H1 (cell line): ENCODE data around the gene LIFR. TPM values are rescaled to one million over a fixed set of nuclear protein-coding genes. Genes with fewer than 3 reads are reported as not detected.

Experiments
- CTCF ChIA-PET: fragments of 300-600 bp; sonication (Branson Sonifier 250); formaldehyde crosslinking; loops from one replicate; lab custom pipeline; 2021; ENCODE audit not compliant: partially characterized antibody; lab: Charles Lee
- POLR2A ChIA-PET: fragments of 300-600 bp; sonication (Branson Sonifier 250); formaldehyde crosslinking; loops from one replicate; lab custom pipeline; 2021; ENCODE audit warnings: inconsistent platforms; ENCODE audit not compliant: partially characterized antibody; lab: Charles Lee
- DNase-seq, 2 experiments: peaks; one replicate each; pipeline versions ENCODE4 v3.0.0 to v3.0.0-alpha.2; 2010 to 2022; ENCODE audit warnings: low spot score in 2 of 2, low read depth in 1 of 2, mixed read lengths in 1 of 2
- FAIRE-seq: peaks from 2 replicates; lab custom pipeline; 2011; peaks lifted over from hg19 to GRCh38; lab: Jason Lieb, UNC
- H2AFZ ChIP-seq: 2 replicates; pipeline ENCODE4 v1.8.1; 2012; ENCODE audit warnings: low read length, inconsistent platforms
- H2AK5ac ChIP-seq: 2 replicates; pipeline ENCODE4 v1.6.1; 2013; ENCODE audit warnings: low read depth, low read length
- H2BK120ac ChIP-seq: replicated peaks from 2 replicates; pipeline ENCODE3; 2013; ENCODE audit warnings: low read depth, low read length, inconsistent platforms
- H2BK12ac ChIP-seq: 2 replicates; pipeline ENCODE4 v1.6.1; 2013; ENCODE audit warnings: low read depth, low read length
- H2BK15ac ChIP-seq: 2 replicates; pipeline ENCODE4 v1.6.1; 2013; ENCODE audit warnings: low read length
- H2BK20ac ChIP-seq: 2 replicates; pipeline ENCODE4 v1.6.1; 2013; ENCODE audit warnings: low read length
- H2BK5ac ChIP-seq: 2 replicates; pipeline ENCODE4 v1.6.1; 2013; ENCODE audit warnings: low read depth, low read length
- H3K14ac ChIP-seq: 2 replicates; pipeline ENCODE4 v1.6.1; 2013; ENCODE audit warnings: inconsistent platforms; ENCODE audit not compliant: insufficient read length
- H3K18ac ChIP-seq: 2 replicates; pipeline ENCODE4 v1.6.1; 2013; ENCODE audit warnings: low read length; ENCODE audit errors: extremely low read depth
- H3K23ac ChIP-seq: 2 replicates; pipeline ENCODE4 v1.6.1; 2013; ENCODE audit warnings: inconsistent platforms; ENCODE audit not compliant: insufficient read length
- H3K23me2 ChIP-seq: 2 replicates; pipeline ENCODE4 v1.6.1; 2013; ENCODE audit warnings: low read depth, low read length
- H3K27ac ChIP-seq: 2 replicates; pipeline ENCODE4 v1.6.1; 2011; ENCODE audit warnings: low read depth, low read length, inconsistent platforms
- H3K27me3 ChIP-seq, 4 experiments: replicated peaks in 1 of 4; 1 replicate in 1 of 4; 2 replicates in 3 of 4; pipeline versions ENCODE4 v1.6.1 to v1.8.1; 2011 to 2013; ENCODE audit warnings: low read length in 3 of 4, mild to moderate bottlenecking in 3 of 4, inconsistent platforms in 2 of 4, mixed read lengths in 2 of 4, moderate library complexity in 1 of 4; ENCODE audit not compliant: control insufficient read depth in 3 of 4, insufficient read depth in 3 of 4; ENCODE audit errors: extremely low read depth in 1 of 4
- H3K36me3 ChIP-seq, 4 experiments: 2 replicates each; pipeline versions ENCODE4 v1.6.1 to v1.8.1; 2011 to 2013; ENCODE audit warnings: mild to moderate bottlenecking in 4 of 4, low read length in 3 of 4, moderate library complexity in 2 of 4, control low read depth in 1 of 4, inconsistent platforms in 1 of 4; ENCODE audit not compliant: insufficient read depth in 4 of 4, control insufficient read depth in 2 of 4
- H3K4ac ChIP-seq: replicated peaks from 2 replicates; pipeline ENCODE3; 2013; ENCODE audit warnings: low read length, low read depth, mixed read lengths, inconsistent platforms; ENCODE audit not compliant: insufficient read length
- H3K4me1 ChIP-seq, 4 experiments: replicated peaks in 1 of 4; 1 replicate in 1 of 4; 2 replicates in 3 of 4; pipeline versions ENCODE4 v1.6.1 to v1.8.1; 2011 to 2013; ENCODE audit warnings: low read length in 3 of 4, inconsistent platforms in 2 of 4, mixed read lengths in 1 of 4; ENCODE audit not compliant: insufficient read depth in 4 of 4, control insufficient read depth in 3 of 4
- H3K4me2 ChIP-seq, 2 experiments: 2 replicates each; pipeline versions ENCODE4 v1.6.1 to v1.8.1; 2011 to 2013; ENCODE audit warnings: low read depth in 2 of 2, low read length in 2 of 2, control low read depth in 1 of 2, inconsistent platforms in 1 of 2, mild to moderate bottlenecking in 1 of 2; ENCODE audit not compliant: insufficient read depth in 1 of 2
- H3K4me3 ChIP-seq, 4 experiments: fragments of 200-600, 300-600 bp in 1 of 4; sonication (generic), shearing (Covaris generic), sonication (Bioruptor Twin) in 1 of 4; 2 replicates each; pipeline versions ENCODE4 v1.5.1 to v1.8.1; 2011 to 2016; ENCODE audit warnings: low read length in 4 of 4, low read depth in 3 of 4, control low read depth in 2 of 4, inconsistent platforms in 2 of 4, mild to moderate bottlenecking in 2 of 4, mixed read lengths in 1 of 4, moderate library complexity in 1 of 4; ENCODE audit not compliant: insufficient read depth in 2 of 4; ENCODE audit errors: extremely low read depth in 1 of 4
- H3K56ac ChIP-seq: replicated peaks from 2 replicates; pipeline ENCODE3; 2013; ENCODE audit warnings: low read depth, mild to moderate bottlenecking, mixed read lengths, low read length, inconsistent platforms; ENCODE audit not compliant: insufficient read length
- H3K79me1 ChIP-seq: 2 replicates; pipeline ENCODE4 v1.6.1; 2013; ENCODE audit warnings: low read depth, low read length, control low read depth
- H3K79me2 ChIP-seq, 2 experiments: 2 replicates each; pipeline versions ENCODE4 v1.6.1 to v1.8.1; 2012 to 2013; ENCODE audit warnings: low read length in 2 of 2, mild to moderate bottlenecking in 2 of 2, inconsistent platforms in 1 of 2; ENCODE audit not compliant: insufficient read depth in 2 of 2, control insufficient read depth in 1 of 2
- H3K9ac ChIP-seq, 4 experiments: replicated peaks in 1 of 4; 1 replicate in 1 of 4; 2 replicates in 3 of 4; pipeline versions ENCODE4 v1.6.1 to v1.8.1; 2011 to 2013; ENCODE audit warnings: low read depth in 3 of 4, low read length in 3 of 4, control low read depth in 2 of 4, mild to moderate bottlenecking in 2 of 4, moderate library complexity in 2 of 4, inconsistent platforms in 1 of 4; ENCODE audit errors: extremely low read depth in 1 of 4
- H3K9me3 ChIP-seq, 2 experiments: 2 replicates each; pipeline versions ENCODE4 v1.6.1 to v1.8.1; 2012 to 2013; ENCODE audit warnings: mild to moderate bottlenecking in 2 of 2, moderate library complexity in 2 of 2, control low read depth in 1 of 2, inconsistent platforms in 1 of 2, low read depth in 1 of 2, low read length in 1 of 2, mixed read lengths in 1 of 2; ENCODE audit not compliant: insufficient read depth in 2 of 2
- H4K20me1 ChIP-seq, 2 experiments: replicated peaks in 1 of 2; 2 replicates each; pipeline versions ENCODE3 to v1.8.1; 2011 to 2013; ENCODE audit warnings: inconsistent platforms in 2 of 2, low read length in 2 of 2, mild to moderate bottlenecking in 1 of 2; ENCODE audit not compliant: insufficient read depth in 2 of 2, control insufficient read depth in 1 of 2
- H4K5ac ChIP-seq: 2 replicates; pipeline ENCODE4 v1.6.1; 2013; ENCODE audit warnings: low read length, low read depth, mixed read lengths, inconsistent platforms; ENCODE audit not compliant: insufficient read length
- H4K8ac ChIP-seq: 2 replicates; pipeline ENCODE4 v1.8.0; 2013; ENCODE audit warnings: mild to moderate bottlenecking, moderate library complexity, low read length, inconsistent platforms; ENCODE audit not compliant: insufficient read depth; ENCODE audit errors: extremely low read depth
- H4K91ac ChIP-seq: replicated peaks from 2 replicates; pipeline ENCODE3; 2013; ENCODE audit warnings: low read length, mixed read lengths, inconsistent platforms; ENCODE audit not compliant: insufficient read length
- CBX8 ChIP-seq: fragments of 300-800, 300-1000 bp; sonication (generic); IDR thresholded peaks from 2 replicates; pipeline ENCODE4 v1.7.1; 2016; ENCODE audit warnings: low read depth, low read length, borderline replicate concordance
- E2F6 ChIP-seq: IDR thresholded peaks from 2 replicates; pipeline ENCODE4 v1.6.1; 2012; ENCODE audit warnings: inconsistent platforms
- GABPA ChIP-seq: IDR thresholded peaks from 2 replicates; pipeline ENCODE4 v1.6.1; 2011; ENCODE audit warnings: mild to moderate bottlenecking, low read length, moderate library complexity, borderline replicate concordance; ENCODE audit not compliant: insufficient read depth
- KDM1A ChIP-seq: fragments of 200-600, 300-600 bp; sonication (generic); IDR thresholded peaks from 2 replicates; pipeline ENCODE4 v1.7.1; 2016; ENCODE audit warnings: mild to moderate bottlenecking, low read length, borderline replicate concordance
- KDM4A ChIP-seq: IDR thresholded peaks from one replicate; pipeline ENCODE4 v1.7.1; 2012; ENCODE audit warnings: low read depth, mild to moderate bottlenecking, moderate library complexity, low read length, inconsistent platforms; ENCODE audit not compliant: severe bottlenecking
- NANOG ChIP-seq: IDR thresholded peaks from 2 replicates; pipeline ENCODE4 v1.6.1; 2011; ENCODE audit warnings: low read length, low read depth, mild to moderate bottlenecking, inconsistent platforms; ENCODE audit not compliant: insufficient read depth, poor library complexity, severe bottlenecking
- POLR2A ChIP-seq, 2 experiments: IDR thresholded peaks; 1 replicate in 1 of 2; 2 replicates in 1 of 2; pipeline ENCODE4 v1.6.1; 2011; ENCODE audit warnings: low read depth in 2 of 2, low read length in 2 of 2, mild to moderate bottlenecking in 2 of 2; ENCODE audit errors: control extremely low read depth in 1 of 2
- RAD21 ChIP-seq, 2 experiments: IDR thresholded peaks in 1 of 2; conservative IDR thresholded peaks in 1 of 2; 2 replicates each; pipeline ENCODE4 v1.6.1; 2011; ENCODE audit warnings: low read depth in 2 of 2, low read length in 2 of 2, improper control_type of control experiment in 1 of 2, inconsistent platforms in 1 of 2, mild to moderate bottlenecking in 1 of 2, moderate library complexity in 1 of 2
- RFX5 ChIP-seq: IDR thresholded peaks from 2 replicates; pipeline ENCODE4 v1.6.1; 2011; ENCODE audit warnings: low read depth, low read length, improper control_type of control experiment, borderline replicate concordance
- TAF7 ChIP-seq: optimal IDR thresholded peaks from 2 replicates; pipeline ENCODE3; 2011; ENCODE audit warnings: low read depth, mild to moderate bottlenecking, inconsistent platforms, low read length, moderate library complexity, borderline replicate concordance
- TEAD4 ChIP-seq: IDR thresholded peaks from 2 replicates; pipeline ENCODE4 v1.6.1; 2012; ENCODE audit warnings: low read depth, low read length, inconsistent platforms, mixed read lengths
- WGBS, 2 experiments: shearing (Covaris generic) in 1 of 2; methylation state at CpG; one replicate each; pipeline versions ENCODE4 v1.1.6 to v1.1.7; 2013 to 2015; ENCODE audit warnings: low lambda C conversion rate in 2 of 2, mixed read lengths in 2 of 2, inconsistent platforms in 1 of 2, low coverage in 1 of 2, missing lambda C conversion rate in 1 of 2; ENCODE audit not compliant: insufficient replicate concordance in 2 of 2, insufficient coverage in 1 of 2, insufficient read length in 1 of 2; ENCODE audit errors: extremely low coverage in 1 of 2, missing lambda C conversion rate in 1 of 2; 5-methylcytosine and 5-hydroxymethylcytosine counted together
- polyA plus RNA-seq, 7 experiments: library from polyadenylated mRNA; depleted of rRNA in 3 of 7; stranded (reverse) in 5 of 7; unstranded in 2 of 7; fragments of >200 nt in 5 of 7; fragments of 200-250 nt in 2 of 7; gene quantifications; 1 replicate in 5 of 7; 2 replicates in 1 of 7; 4 replicates in 1 of 7; pipeline versions ENCODE4 v1.2.1 to v1.2.3, GENCODE V29; 2011 to 2013; ENCODE audit warnings: missing spikeins in 2 of 7, mixed read lengths in 2 of 7
- total RNA-seq: library from RNA; stranded (reverse); fragmentation: NEBNext Ultra II Directional; extraction: Animal tissue kit (Norgen Biotek cat#: 25700); gene quantifications from 2 replicates; pipeline ENCODE4 v1.2.1, GENCODE V29; 2021
- TF ChIP-seq, protein P1 (sequence below): IDR thresholded peaks from 2 replicates; pipeline ENCODE4 v1.6.1; 2011; ENCODE audit warnings: low read length, improper control_type of control experiment

Gene LIFR
- total and polyA plus RNA-seq, 2 of the 8 experiments (the other 6 are each of a cell fraction or from before 2014, with no cell fraction given): 2.0 to 18.9 TPM

- H3K23ac ChIP-seq: no peak overlapping the region
- H3K27me3 ChIP-seq: no peaks in the 10 kb centered on the region
- FAIRE-seq (no peak), DNase-seq (no peak)
- no peak overlapping the region for H3K4me2 ChIP-seq
- no peak overlapping the region for H4K8ac ChIP-seq
- H3K4me3 ChIP-seq: no peak overlapping the region
- H3K4ac ChIP-seq: no peak overlapping the region
- H2BK20ac ChIP-seq: no peak overlapping the region
- no peak overlapping the region for H2BK120ac ChIP-seq
- no peak overlapping the region for H2BK12ac ChIP-seq
- no peak overlapping the region for H4K5ac ChIP-seq
- H3K18ac ChIP-seq: no peak overlapping the region
- H3K9ac ChIP-seq: no peak overlapping the region
- no peaks in the 10 kb centered on the region for H3K9me3 ChIP-seq
- no peak overlapping the region for H4K91ac ChIP-seq
- no peak overlapping the region for H2BK15ac ChIP-seq
- H3K27ac ChIP-seq: no peak overlapping the region
- H3K14ac ChIP-seq: no peak overlapping the region
- no peak overlapping the region for H2AFZ ChIP-seq
- ChIA-PET CTCF (interaction anchor here (2.1 kb wide), 1 partner anchor 12 kb away, joined by 5 read pairs; no protein-coding TSS in a partner anchor), POLR2A (no interaction called here)
- no peak overlapping the region for H3K56ac ChIP-seq
- H3K79me2 ChIP-seq: peaks cover 0 to 13% of the 10 kb centered on the region in 2 experiments; a peak in 2 of 4 replicates
- no peak overlapping the region for H2AK5ac ChIP-seq
- no peaks in the 10 kb centered on the region for H4K20me1 ChIP-seq
- H3K4me1 ChIP-seq: peaks cover 0 to 6% (median 2%) of the 10 kb centered on the region in 4 experiments; a peak in 2 of 7 replicates
- H3K23me2 ChIP-seq: no peaks in the 10 kb centered on the region
- H3K36me3 ChIP-seq: no peaks in the 10 kb centered on the region; a peak in 1 of 8 replicates
- WGBS, 2 experiments: 100% methylated on average over 2 of the region's 2 CpGs; no CpG with 5 or more reads in 1 of the 2 experiments
- H3K79me1 ChIP-seq: no peaks in the 10 kb centered on the region; the same call in 1 of the 2 replicates
- no peak overlapping the region for H2BK5ac ChIP-seq
- TF ChIP-seq KDM1A (no peak), TAF7 (no peak), GABPA (no peak), KDM4A (no peak), E2F6 (no peak), RAD21 (IDR thresholded peaks at IDR 0.05 in 1 of 2, conservative IDR thresholded peaks at IDR 0.05 in 1 of 2; ENCODE audit: low read depth in 2 of 2, low read length in 2 of 2) (no peak), TEAD4 (no peak), POLR2A (IDR thresholded peaks at IDR 0.05; ENCODE audit: control extremely low read depth in 1 of 2, low read depth in 2 of 2, low read length in 2 of 2) (no peak), CBX8 (no peak), NANOG (no peak), RFX5 (no peak)
- TF ChIP-seq, protein P1, sequence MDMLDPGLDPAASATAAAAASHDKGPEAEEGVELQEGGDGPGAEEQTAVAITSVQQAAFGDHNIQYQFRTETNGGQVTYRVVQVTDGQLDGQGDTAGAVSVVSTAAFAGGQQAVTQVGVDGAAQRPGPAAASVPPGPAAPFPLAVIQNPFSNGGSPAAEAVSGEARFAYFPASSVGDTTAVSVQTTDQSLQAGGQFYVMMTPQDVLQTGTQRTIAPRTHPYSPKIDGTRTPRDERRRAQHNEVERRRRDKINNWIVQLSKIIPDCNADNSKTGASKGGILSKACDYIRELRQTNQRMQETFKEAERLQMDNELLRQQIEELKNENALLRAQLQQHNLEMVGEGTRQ: no peak
Measured at GRCh38 chr5:38527475-38527874, 29.0 kb downstream of the LIFR start.
